RWPE2 (cell line): ENCODE measurements around the gene ENTPD2.

Source experiments
- ATAC-seq: fragments of 200-7000 bp; cut with Tn5 transposase; 3 replicates; pipeline ENCODE4 v1.9.1; 2021; ENCODE audit warnings: low read depth
- DNase-seq: peaks from one replicate; pipeline ENCODE4 v3.0.0-alpha.2; 2020; ENCODE audit warnings: low spot score
- H3K27ac ChIP-seq: fragments of 450-650 bp; 2 replicates; pipeline ENCODE4 v1.5.1; 2017; ENCODE audit warnings: mild to moderate bottlenecking; ENCODE audit not compliant: poor library complexity, severe bottlenecking
- H3K27me3 ChIP-seq: fragments of 250-450 bp; sonication (Bioruptor Pico); 2 replicates; pipeline ENCODE4 v1.5.1; 2021; ENCODE audit warnings: mild to moderate bottlenecking, moderate library complexity; ENCODE audit not compliant: insufficient read depth, poor library complexity, severe bottlenecking
- H3K36me3 ChIP-seq: fragments of 250-450 bp; sonication (Bioruptor Pico); 2 replicates; pipeline ENCODE4 v1.5.1; 2020; ENCODE audit warnings: low read depth, mild to moderate bottlenecking, moderate library complexity
- H3K4me1 ChIP-seq: fragments of 250-450 bp; sonication (Bioruptor Pico); 2 replicates; pipeline ENCODE4 v1.5.1; 2021; ENCODE audit warnings: mild to moderate bottlenecking, moderate library complexity; ENCODE audit not compliant: insufficient read depth, poor library complexity, severe bottlenecking
- H3K4me3 ChIP-seq: fragments of 250-450 bp; sonication (Bioruptor Pico); 2 replicates; pipeline ENCODE4 v1.5.1; 2021; ENCODE audit warnings: mild to moderate bottlenecking, moderate library complexity; ENCODE audit not compliant: severe bottlenecking
- H3K9me3 ChIP-seq: fragments of 250-450 bp; sonication (Bioruptor Pico); 2 replicates; pipeline ENCODE4 v1.5.1; 2021; ENCODE audit warnings: mild to moderate bottlenecking, moderate library complexity; ENCODE audit not compliant: severe bottlenecking
- CTCF ChIP-seq: fragments of 450-650 bp; IDR thresholded peaks from one replicate; pipeline ENCODE4 v1.5.1; 2017; ENCODE audit warnings: mild to moderate bottlenecking, moderate library complexity; ENCODE audit not compliant: poor library complexity, severe bottlenecking

ENTPD2 gene

GRCh38 chr9:137067860-137068538 lies 14.1 kb upstream of the ENTPD2 start:
- Histone ChIP-seq H3K4me3 (no peak overlapping the region), H3K36me3 (no peaks in the 10 kb centered on the region), H3K27ac (no peak overlapping the region), H3K4me1 (no peaks in the 10 kb centered on the region), H3K9me3 (no peaks in the 10 kb centered on the region), H3K27me3 (no peaks in the 10 kb centered on the region)
- ATAC-seq: peak; percentile 38
- TF ChIP-seq CTCF: peak; percentile 83
- DNase-seq: no peak

- no peak for TF ChIP-seq CTCF
- H3K27me3 ChIP-seq: no peaks in the 10 kb centered on the region
- H3K9me3 ChIP-seq: no peaks in the 10 kb centered on the region
- DNase-seq (no peak), ATAC-seq (no peak)
- peaks cover 9% of the 10 kb centered on the region for H3K4me1 ChIP-seq
- no peaks in the 10 kb centered on the region for H3K36me3 ChIP-seq
- no peak overlapping the region for H3K27ac ChIP-seq
- H3K4me3 ChIP-seq: no peak overlapping the region
Observed at GRCh38 chr9:137066096-137066861, 12.4 kb upstream of the ENTPD2 start.

- Histone ChIP-seq H3K9me3 (no peaks in the 10 kb centered on the region), H3K4me1 (peaks cover 9% of the 10 kb centered on the region), H3K27ac (no peak overlapping the region), H3K27me3 (no peaks in the 10 kb centered on the region), H3K36me3 (no peaks in the 10 kb centered on the region), H3K4me3 (no peak overlapping the region)
- no peak for TF ChIP-seq CTCF
- DNase-seq: no peak
- ATAC-seq: no peak
Observed at GRCh38 chr9:137065336-137065967, 11.6 kb upstream of the ENTPD2 start.

GRCh38 chr9:137064880-137065164 lies 11.0 kb upstream of the ENTPD2 start:
- Histone ChIP-seq H3K36me3 (no peaks in the 10 kb centered on the region), H3K9me3 (no peaks in the 10 kb centered on the region), H3K4me3 (no peak overlapping the region), H3K27ac (no peak overlapping the region), H3K27me3 (no peaks in the 10 kb centered on the region), H3K4me1 (peaks cover 9% of the 10 kb centered on the region)
- ATAC-seq: no peak
- DNase-seq: no peak
- no peak for TF ChIP-seq CTCF
